Measurements from ENCODE around the gene TRIB2. TPM values are rescaled to one million over a fixed set of nuclear protein-coding genes. Genes with fewer than 3 reads are reported as not detected.
"Not testable (repeated sequence)": the region's sequence is repeated elsewhere in the genome, so short reads cannot be mapped to it uniquely, and the experiment has no call there.

TRIB2 gene
- total and polyA plus RNA-seq, 2 of the 13 experiments (the other 11 are each of a cell fraction or from before 2014, with no cell fraction given) = 1.1 to 2.3 TPM

DNA sequence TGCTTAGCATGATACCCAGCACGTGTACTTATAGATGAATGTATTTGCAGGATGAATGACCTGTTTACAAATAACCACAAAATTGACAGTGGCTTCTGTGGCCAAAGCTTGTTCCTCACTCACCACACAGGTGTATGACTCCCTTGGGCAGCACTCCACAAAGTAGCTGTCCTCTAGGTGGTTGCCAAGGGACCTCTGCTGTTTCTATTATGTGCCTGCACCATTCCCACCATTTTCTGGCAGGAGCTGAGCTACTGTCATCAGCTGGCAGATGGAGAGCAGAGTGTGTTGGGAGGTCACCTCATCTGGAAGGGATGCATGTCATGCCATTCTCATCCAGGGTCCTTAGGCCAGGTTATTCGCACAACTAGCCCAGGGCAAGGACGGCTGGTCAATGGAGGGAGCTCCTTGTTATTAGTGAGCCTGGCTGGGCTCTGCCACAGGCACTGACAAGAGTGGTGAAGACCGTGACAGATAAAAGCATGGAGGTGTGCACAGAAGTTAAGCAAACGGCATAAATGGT is 37.1 kb upstream of the TRIB2 start:
- WGBS (ENCODE audit: low lambda C conversion rate) = 7% methylated on average over 5 of the region's 5 CpGs
- DNase-seq (ENCODE audit: low spot score) (no peak), ATAC-seq (no peak), FAIRE-seq (no peak)
- ChIA-PET CTCF (ENCODE audit: low intra/inter-chr PET ratio, low total read pairs) (no interaction called here), POLR2A (no interaction called here)
- Histone ChIP-seq H3K4me2 (ENCODE audit: low read depth, low read length) (no peak overlapping the region), H3K79me2 (ENCODE audit: insufficient read depth, low read length) (no peaks in the 10 kb centered on the region), H3K9ac (ENCODE audit: insufficient read depth, low read depth, low read length) (no peak overlapping the region), H2AFZ (ENCODE audit: low read length) (no peak overlapping the region), H3K36me3 (replicated peaks in 1 of 2; ENCODE audit: control insufficient read depth in 1 of 2, insufficient read depth in 2 of 2, low read length in 2 of 2) (no peaks in the 10 kb centered on the region), H3K4me1 (ENCODE audit: insufficient read depth, low read length) (no peaks in the 10 kb centered on the region), H3K27ac (ENCODE audit: extremely low read length, insufficient read depth, low read length) (no peak overlapping the region), H3K9me3 (ENCODE audit: low read length) (peaks cover 12% of the 10 kb centered on the region), H3K27me3 (ENCODE audit: control insufficient read depth in 1 of 2, insufficient read depth in 2 of 2, low read length in 2 of 2) (no peaks in the 10 kb centered on the region), H4K20me1 (ENCODE audit: insufficient read depth, low read length) (no peaks in the 10 kb centered on the region), H3K4me3 (replicated peaks in 1 of 3; ENCODE audit: insufficient read depth in 1 of 3, low read depth in 2 of 3, low read length in 3 of 3) (no peak overlapping the region)
- intact Hi-C loops (cut with micrococcal nuclease; ENCODE audit: unreplicated experiment) = no loop called here
- BruUV-seq (replicated peaks) = no TSS peak
- TF ChIP-seq ZBTB38 (CRISPR knock-in tag; IDR thresholded peaks at IDR 0.05) = no peak
- in situ Hi-C loops (cut with HindIII; ENCODE audit: extremely low pct_ligation_motif_present, low pct_unique_long_range_greater_than_20kb) = no loop called here

DNA sequence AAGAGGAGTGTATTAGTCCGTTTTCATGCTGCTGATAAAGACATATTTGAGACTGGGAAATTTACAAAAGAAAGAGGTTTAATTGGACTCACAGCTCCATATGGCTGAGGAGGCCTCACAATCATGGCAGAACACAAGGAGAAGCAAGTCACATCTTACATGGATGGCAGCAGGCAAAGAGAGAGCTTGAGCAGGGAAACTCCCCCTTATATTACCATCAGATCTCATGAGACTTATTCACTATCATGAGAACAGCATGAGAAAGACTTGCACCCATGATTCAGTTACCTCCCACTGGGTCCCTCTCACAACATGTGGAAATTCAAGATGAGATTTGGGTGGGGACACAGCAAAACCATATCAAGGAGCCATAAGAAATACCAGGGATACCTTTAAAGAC is 36.6 kb upstream of the TRIB2 start:
- intact Hi-C loops (cut with micrococcal nuclease; ENCODE audit: unreplicated experiment); in situ Hi-C loops (cut with HindIII; ENCODE audit: extremely low pct_ligation_motif_present, low pct_unique_long_range_greater_than_20kb); H4K20me1 ChIP-seq (ENCODE audit: insufficient read depth, low read length); POLR2A ChIA-PET; FAIRE-seq; H3K4me1 ChIP-seq (ENCODE audit: insufficient read depth, low read length); ATAC-seq; BruUV-seq (replicated peaks); CTCF ChIA-PET (ENCODE audit: low intra/inter-chr PET ratio, low total read pairs); H2AFZ ChIP-seq (ENCODE audit: low read length); H3K9ac ChIP-seq (ENCODE audit: insufficient read depth, low read depth, low read length); H3K79me2 ChIP-seq (ENCODE audit: insufficient read depth, low read length); H3K4me2 ChIP-seq (ENCODE audit: low read depth, low read length); H3K36me3 ChIP-seq (replicated peaks in 1 of 2; ENCODE audit: control insufficient read depth in 1 of 2, insufficient read depth in 2 of 2, low read length in 2 of 2); H3K4me3 ChIP-seq (replicated peaks in 1 of 3; ENCODE audit: insufficient read depth in 1 of 3, low read depth in 2 of 3, low read length in 3 of 3); H3K27ac ChIP-seq (ENCODE audit: extremely low read length, insufficient read depth, low read length); H3K27me3 ChIP-seq (ENCODE audit: control insufficient read depth in 1 of 2, insufficient read depth in 2 of 2, low read length in 2 of 2); DNase-seq (ENCODE audit: low spot score): not testable (repeated sequence)
- WGBS (ENCODE audit: low lambda C conversion rate) = 2% methylated on average over 1 of the region's 1 CpG
- H3K9me3 ChIP-seq (ENCODE audit: low read length) = peaks cover 12% of the 10 kb centered on the region

DNA sequence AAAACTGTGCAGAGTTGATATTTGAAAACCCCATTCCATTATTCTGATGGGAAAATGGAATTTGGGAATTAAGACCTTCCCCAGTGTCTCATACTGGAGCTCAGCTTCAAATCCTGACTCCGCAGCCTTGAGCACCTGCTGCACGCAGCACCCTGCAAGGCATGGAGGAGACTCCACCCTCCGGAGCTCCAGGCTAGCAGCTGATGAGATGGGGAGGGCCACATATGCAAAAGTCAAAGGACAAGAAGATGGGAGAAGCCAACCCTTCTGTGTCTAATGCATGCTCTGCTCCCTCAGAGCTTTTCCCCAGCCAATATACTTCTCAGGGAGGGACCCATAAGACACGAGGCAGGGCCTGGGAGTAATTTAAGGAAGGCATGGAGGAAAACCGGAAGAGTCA is 34.7 kb upstream of the TRIB2 start:
- H3K9ac ChIP-seq (ENCODE audit: insufficient read depth, low read depth, low read length) = no peak overlapping the region
- FAIRE-seq (no peak), ATAC-seq (no peak), DNase-seq (ENCODE audit: low spot score) (no peak)
- H3K79me2 ChIP-seq (ENCODE audit: insufficient read depth, low read length) = no peaks in the 10 kb centered on the region
- ChIA-PET CTCF (ENCODE audit: low intra/inter-chr PET ratio, low total read pairs) (no interaction called here), POLR2A (no interaction called here)
- H3K27ac ChIP-seq (ENCODE audit: extremely low read length, insufficient read depth, low read length) = no peak overlapping the region
- no peaks in the 10 kb centered on the region for H3K36me3 ChIP-seq (replicated peaks in 1 of 2; ENCODE audit: control insufficient read depth in 1 of 2, insufficient read depth in 2 of 2, low read length in 2 of 2)
- in situ Hi-C loops (cut with HindIII; ENCODE audit: extremely low pct_ligation_motif_present, low pct_unique_long_range_greater_than_20kb) = no loop called here
- H4K20me1 ChIP-seq (ENCODE audit: insufficient read depth, low read length) = no peaks in the 10 kb centered on the region
- intact Hi-C loops (cut with micrococcal nuclease; ENCODE audit: unreplicated experiment) = no loop called here
- no peak overlapping the region for H3K4me3 ChIP-seq (replicated peaks in 1 of 3; ENCODE audit: insufficient read depth in 1 of 3, low read depth in 2 of 3, low read length in 3 of 3)
- peaks cover 12% of the 10 kb centered on the region for H3K9me3 ChIP-seq (ENCODE audit: low read length)
- H3K4me1 ChIP-seq (ENCODE audit: insufficient read depth, low read length) = no peaks in the 10 kb centered on the region
- no peaks in the 10 kb centered on the region; a peak in 1 of 5 replicates for H3K27me3 ChIP-seq (ENCODE audit: control insufficient read depth in 1 of 2, insufficient read depth in 2 of 2, low read length in 2 of 2)
- H2AFZ ChIP-seq (ENCODE audit: low read length) = no peak overlapping the region
- no TSS peak for BruUV-seq (replicated peaks)
- WGBS (ENCODE audit: low lambda C conversion rate) = 34% methylated on average over 5 of the region's 5 CpGs
- no peak overlapping the region for H3K4me2 ChIP-seq (ENCODE audit: low read depth, low read length)
- no peak for TF ChIP-seq NR1H2 (CRISPR knock-in tag; IDR thresholded peaks at IDR 0.05; ENCODE audit: borderline replicate concordance, low read depth)
- TF ChIP-seq CEBPG (CRISPR knock-in tag; IDR thresholded peaks at IDR 0.05) = no peak
- no peak for TF ChIP-seq ZMAT3 (CRISPR knock-in tag; conservative IDR thresholded peaks at IDR 0.05)
- no peak for TF ChIP-seq NCOA1 (CRISPR knock-in tag; IDR thresholded peaks at IDR 0.05)
- TF ChIP-seq ZNF383 (CRISPR knock-in tag; IDR thresholded peaks at IDR 0.05; ENCODE audit: borderline replicate concordance) = no peak
- no peak for TF ChIP-seq ZSCAN31 (CRISPR knock-in tag; IDR thresholded peaks at IDR 0.05; ENCODE audit: low read depth)
- TF ChIP-seq, protein P1, sequence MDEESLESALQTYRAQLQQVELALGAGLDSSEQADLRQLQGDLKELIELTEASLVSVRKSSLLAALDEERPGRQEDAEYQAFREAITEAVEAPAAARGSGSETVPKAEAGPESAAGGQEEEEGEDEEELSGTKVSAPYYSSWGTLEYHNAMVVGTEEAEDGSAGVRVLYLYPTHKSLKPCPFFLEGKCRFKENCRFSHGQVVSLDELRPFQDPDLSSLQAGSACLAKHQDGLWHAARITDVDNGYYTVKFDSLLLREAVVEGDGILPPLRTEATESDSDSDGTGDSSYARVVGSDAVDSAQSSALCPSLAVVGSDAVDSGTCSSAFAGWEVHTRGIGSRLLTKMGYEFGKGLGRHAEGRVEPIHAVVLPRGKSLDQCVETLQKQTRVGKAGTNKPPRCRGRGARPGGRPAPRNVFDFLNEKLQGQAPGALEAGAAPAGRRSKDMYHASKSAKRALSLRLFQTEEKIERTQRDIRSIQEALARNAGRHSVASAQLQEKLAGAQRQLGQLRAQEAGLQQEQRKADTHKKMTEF (CRISPR knock-in tag; IDR thresholded peaks at IDR 0.05) = no peak
- no peak for TF ChIP-seq ZNF451 (CRISPR knock-in tag; IDR thresholded peaks at IDR 0.05)
